ENCODE data around the gene ENG.
A peak's percentile ranks its signal among the peaks of the same experiment; 100 is the strongest.
"Not testable (repeated sequence)": the region's sequence is repeated elsewhere in the genome, so short reads cannot be mapped to it uniquely, and the experiment has no call there.

The ENG gene

DNA sequence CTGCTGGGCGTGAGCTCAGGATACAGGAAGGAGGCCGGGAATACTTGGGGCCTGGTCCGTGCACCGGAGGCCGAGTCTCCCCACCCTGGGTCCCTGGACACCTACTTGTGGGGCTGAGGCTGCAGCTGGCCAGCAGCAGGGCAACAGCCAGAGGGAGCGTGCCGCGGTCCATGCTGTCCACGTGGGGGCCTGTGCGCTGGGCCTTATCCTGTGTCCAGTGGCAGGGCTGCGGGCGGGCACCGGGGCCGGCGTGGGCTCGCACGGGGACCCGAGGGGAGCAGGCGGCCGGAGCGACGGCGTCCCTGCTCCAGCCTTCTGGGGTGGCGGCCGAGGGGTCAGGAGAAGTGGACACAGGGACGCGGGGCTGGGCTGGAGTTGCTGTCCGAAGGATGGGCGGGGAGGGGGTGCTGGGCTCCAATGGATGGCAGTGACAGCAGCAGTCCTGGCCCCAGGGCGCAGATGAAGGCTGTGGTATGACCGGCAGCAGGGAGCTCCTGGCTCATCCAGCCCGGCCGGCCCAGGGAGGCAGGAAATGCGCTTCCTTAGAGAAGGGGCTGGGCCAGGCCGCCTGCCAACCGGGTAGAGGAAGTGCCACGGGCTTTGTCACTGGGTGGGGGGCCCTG lies at the start of gene ENG:
TSS of gene ENG (minus strand) at position 475 of the 623 bp plus-strand sequence. CDS start at position 172, 303 bp downstream.
- FAIRE-seq (no peak), DNase-seq (ENCODE audit: low spot score) (peak; percentile 41)

DNA sequence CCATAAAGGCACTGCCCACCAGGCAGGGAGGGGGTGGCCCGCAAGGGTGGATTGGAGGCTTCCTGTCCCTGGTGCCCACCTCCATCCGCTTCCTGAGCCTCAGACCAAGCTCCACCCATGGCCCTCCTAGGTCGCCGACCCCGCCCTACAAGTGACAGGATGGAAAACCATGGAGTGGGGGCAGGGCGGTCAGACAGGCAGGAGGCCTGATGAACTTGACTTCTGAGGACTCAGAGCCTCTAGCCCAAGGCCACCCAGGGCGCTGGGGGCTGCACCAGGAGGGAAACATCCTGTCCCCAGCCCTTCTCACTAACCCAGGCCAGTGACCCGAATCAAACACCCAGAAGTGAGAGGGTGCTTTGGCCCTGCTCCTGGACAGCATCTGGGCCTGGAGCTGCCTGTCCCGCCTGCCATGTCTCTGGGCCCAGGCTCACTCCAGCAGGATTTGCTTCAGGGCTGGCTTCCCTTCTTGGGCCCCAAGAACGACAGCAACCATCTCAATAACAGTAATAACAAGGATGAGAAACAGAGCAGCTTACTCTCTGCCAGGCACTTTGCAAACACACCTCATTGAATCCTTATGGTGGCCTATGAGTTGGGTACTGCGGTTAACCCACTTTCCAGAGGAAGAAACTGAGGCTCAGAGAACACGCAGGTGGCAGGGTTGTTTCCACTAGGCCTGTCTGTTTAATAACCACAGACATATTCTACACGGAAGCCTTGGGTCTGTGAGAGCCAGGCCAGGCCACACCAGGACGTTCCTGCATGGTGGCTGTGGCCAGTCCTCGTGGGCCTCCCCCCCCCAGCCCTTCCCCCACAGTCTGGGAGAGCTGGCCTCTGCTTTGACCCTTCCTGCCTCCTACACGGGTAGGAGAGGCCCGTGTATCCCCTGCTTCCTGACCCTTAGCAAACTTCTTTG lies 49.4 kb upstream of the ENG start:
- no peak for DNase-seq (ENCODE audit: low spot score)
- no peak for FAIRE-seq

DNA sequence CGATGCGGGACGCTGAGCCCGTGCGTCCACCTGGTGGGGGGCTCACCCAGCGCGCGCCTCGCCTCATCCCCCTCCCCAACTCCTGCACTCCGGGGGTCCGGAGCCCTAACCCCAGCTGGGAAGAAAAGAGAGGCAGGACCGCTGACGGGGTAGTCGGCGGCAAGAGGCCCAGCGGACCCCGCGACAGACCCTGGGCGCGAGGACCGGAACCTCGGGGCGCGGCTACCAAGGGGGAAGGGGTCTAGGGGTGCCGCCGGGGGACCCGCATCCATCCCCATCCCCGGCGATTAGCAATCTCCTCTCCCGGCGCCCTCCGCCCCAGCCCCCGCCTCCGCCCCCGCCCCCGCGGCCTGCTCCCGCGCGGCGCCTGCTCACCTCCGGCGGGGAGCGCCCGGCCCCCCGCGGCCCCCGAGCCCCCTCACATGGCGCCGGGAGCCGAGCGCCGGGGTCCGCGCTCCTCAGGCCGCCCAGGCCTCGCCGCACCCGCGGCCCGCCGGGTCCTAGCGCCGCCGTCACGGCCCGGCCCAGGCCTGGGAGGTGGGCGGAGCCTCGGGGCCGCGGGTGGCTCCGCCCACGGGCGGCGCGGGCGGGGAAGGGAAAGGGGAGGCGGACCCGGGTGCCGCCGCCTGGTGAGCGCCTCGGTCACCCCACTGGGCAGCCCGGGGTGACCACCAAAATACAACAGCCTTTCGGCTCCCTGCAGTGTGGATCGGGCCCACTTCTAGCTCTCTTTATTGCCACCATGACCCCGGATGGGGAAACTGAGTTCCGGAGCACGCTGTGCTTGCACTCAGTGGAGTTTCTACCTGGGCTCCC lies 44.9 kb upstream of the ENG start, which contains the start of gene ST6GALNAC6:
TSS of gene ST6GALNAC6 (minus strand) at position 476 of the 816 bp plus-strand sequence. CDS start 1,622 bp downstream, outside the sequence.
- no peak for FAIRE-seq
- DNase-seq (ENCODE audit: low spot score) = peak; percentile 94

DNA sequence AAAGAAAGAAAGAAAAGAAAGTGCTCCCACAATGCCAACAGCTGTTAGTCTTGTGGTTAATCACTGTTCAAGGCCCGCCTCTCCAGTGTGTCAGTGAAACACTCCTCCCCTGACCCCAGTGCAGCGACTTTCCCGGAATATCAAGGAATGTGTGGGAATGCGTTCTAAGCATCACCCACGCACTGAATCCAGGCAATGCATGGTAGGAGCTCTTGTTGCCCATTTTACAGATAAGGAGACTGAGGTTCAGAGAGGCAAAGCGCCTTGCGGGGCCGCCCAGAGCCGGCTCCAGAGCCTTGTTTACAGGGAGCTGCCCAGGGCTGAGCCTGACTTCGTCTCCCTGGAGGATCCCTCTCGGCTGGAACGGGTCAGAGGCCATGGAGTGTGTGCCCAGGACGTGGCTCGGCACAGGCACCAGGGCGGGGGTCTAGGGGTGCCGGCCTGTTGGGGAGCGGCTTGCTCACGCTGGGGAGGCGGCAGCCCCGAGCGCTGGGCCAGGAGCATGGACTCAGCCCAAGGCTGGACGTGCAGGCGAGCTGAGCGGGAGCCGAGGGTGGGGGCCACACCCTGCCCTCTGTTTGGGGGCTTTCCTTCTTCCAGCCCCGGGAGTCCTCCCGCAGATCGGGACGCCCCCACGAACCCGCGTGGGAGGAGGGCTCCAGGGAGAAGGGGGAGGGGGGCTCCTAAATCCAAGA lies 44.1 kb upstream of the ENG start:
- no peak for FAIRE-seq

DNA sequence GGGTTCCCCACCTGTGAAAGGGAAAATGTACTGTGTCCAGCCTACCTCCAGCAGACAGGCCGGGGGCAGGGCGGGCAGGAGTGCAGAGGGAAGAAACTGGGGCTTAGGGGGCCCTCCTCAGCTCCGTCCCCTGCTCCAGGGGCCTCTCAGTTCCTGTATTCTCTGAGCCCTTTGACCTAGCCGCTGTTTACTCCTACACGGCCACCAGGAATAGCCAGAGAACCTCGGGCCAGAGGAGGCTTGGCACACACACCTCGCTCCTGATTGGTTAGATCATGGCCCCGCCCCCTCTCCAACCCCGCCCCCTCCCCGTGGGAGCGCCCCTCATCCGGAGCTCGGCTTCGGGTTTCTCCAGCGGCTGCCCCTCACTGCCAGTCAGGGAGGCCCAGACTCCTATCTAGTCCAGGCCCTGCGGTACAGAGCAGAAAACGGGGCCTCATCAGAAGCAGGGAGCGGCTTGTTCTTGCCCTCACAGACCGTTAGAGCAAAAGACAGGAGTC lies 42.8 kb upstream of the ENG start:
- DNase-seq (ENCODE audit: low spot score) = peak; percentile 41
- FAIRE-seq = no peak

More for the DNA sequence above, 44.1 kb upstream of the ENG start:
- peak; percentile 46 for DNase-seq (ENCODE audit: low spot score)

DNA sequence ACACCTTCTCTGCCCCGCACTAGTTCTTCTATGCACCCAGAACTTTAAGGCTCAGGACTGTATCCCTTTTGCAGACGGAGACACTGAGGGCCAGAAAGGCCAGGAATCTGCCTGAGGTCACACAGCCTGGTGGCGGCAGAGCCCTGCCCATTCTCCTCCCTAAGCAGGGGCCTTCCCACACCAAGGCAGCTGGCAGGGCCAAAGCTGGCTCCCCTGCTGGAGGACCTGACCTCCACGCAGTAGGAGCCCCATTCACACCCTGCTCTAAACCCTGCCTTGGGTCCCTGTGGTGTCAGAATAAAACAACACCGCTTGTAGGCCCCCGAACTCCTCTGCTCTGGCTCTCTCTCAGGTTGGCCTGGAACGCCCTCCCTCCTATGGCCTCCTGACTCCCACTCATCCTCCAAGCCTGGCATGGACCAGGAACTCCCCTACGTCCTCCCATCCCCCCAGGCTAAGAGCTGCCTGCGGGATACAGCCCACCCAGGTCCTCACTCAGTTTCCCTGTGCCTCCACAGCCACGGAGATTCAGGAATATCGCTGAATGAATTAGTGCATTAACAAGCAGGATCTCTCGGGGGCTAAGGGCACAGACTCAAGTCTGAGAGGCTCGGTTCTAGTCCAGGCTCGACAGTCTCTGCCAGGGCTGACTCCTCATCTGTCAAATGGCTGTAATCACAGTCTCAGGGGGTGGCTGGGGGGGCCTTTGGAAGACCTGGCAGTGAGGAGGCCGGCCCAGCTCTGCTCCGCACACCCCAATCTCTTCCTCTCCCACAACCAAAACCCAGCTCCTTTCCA lies 42.1 kb upstream of the ENG start:
- DNase-seq (ENCODE audit: low spot score) = no peak
- FAIRE-seq = no peak

DNA sequence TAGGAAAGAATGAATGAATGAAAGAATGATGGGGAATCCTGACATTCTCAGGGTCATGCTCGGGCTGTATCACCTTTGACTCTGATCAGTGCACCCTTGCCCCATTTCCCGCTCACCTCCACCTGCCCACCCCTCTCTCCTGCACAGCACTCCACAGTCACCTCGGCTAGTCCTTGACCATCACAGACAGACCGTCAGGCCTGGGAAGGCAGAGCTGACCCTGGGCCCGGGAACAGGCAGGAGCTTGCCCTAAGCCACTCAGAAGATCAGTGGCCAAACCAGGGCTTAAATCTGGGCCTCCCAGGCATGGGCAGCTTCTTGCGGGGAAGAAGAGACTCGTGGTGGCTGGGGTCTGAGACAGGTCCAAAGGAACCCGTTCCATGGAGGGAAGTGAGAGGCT lies 41.4 kb upstream of the ENG start:
- DNase-seq (ENCODE audit: low spot score) (no peak), FAIRE-seq (no peak)

DNA sequence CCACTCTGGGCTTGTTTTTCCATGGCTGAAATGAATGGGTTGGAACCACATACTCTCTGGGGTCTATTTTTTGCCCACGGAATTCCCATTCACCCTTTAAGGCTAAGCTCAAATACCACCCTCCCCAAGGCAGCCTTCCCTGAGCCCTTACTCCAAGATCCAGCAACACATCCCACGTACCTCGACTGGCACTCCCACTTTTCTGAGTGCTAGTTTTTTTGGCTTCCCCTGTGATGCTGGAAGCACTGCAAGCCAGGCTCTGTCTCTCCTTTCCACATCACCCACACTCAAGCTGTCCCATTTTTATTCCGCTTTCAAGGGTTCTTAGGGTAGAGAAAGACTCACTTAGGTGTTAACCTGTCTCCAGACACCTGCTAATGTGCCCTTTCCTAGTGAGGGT lies 38.9 kb upstream of the ENG start:
- no peak for FAIRE-seq

DNA sequence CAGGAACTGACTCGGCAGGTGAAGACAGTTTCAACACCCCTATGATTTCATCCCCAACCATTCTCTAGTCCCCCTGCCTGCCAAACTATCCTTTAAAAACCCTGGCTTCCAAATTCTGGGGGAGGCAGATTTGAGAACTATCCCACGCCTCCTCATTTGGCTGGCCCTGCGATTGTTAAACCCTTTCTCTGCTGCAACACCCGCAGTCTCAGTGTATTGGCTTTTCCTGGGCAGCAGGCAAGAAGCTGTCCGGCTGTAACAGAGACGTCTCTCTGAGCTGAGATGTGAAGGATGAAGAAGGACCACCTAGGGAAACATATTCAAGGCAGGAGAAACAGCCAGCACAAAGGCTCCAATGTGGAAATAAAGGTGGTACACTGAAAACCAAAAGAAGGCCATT lies 38.4 kb upstream of the ENG start:
- no peak for FAIRE-seq
- no peak for DNase-seq (ENCODE audit: low spot score)

More for the DNA sequence above, 38.9 kb upstream of the ENG start:
- no peak for DNase-seq (ENCODE audit: low spot score)

DNA sequence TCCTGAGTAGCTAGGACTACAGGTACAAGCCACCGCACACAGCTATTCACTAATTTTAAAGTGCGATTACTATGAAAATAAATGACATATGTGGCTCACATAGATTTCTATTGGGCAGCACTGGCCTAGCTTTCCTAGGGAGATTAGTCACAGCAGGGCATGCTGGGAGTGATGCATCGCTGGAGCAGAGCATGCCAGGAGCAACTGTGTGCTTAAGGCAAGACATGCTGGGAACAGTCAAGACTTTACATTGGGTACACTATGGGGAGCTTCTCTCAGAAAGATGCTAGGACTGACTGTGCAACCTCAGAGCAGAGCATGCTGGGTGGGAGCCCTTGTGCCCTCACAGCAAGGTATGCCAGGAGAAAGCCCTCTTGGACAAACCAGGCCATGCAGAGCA lies 35.6 kb upstream of the ENG start:
- no peak for FAIRE-seq
- no peak for DNase-seq (ENCODE audit: low spot score)

DNA sequence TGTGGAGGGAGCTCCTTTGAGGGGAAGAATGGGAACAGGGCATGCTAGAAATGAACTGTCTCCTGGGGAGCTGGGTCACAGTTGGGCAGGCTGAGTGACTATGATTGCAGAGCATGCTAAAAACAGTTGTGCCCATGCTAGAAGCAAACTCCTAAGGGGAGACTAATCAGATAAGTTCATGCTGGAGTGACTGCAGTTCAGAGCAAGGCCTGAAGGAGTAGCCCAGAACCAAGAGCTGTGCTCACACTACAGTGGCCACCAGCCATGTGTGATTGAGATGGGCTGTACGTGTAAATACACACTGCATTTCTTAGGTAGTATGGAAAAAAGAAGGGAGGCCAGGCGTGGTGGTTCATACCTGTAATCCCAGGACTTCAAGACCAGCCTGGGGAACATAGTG lies 33.3 kb upstream of the ENG start:
- FAIRE-seq (no peak), DNase-seq (ENCODE audit: low spot score) (no peak)

DNA sequence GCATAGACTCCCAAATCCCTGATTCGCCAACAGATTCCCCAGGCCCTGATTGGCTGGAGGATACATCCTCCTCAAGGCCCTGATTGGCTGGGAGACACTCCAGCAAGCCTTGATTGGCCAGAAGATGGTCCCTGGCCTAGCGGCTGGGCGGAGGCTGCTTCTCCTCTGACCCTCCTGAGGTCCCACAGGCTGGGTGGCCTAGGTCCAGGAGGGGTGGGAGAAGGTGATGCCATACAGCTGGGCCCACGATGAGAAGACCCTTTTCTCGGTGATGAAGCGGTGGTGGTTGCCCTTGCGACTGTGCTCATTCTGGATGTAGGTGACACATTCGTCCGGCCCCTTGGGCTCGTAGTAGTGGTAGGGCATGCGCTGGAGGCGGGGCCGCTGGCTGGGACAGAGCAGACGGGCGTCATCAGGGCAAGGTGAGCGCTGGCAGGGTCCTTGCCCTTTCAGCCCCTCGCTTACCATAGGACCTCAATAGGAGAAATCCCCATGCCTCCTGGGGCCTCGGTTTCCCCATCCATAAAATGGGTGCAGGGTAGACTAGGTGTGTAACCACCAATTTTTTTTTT lies 32.0 kb upstream of the ENG start:
- DNase-seq (ENCODE audit: low spot score) (no peak), FAIRE-seq (no peak)

DNA sequence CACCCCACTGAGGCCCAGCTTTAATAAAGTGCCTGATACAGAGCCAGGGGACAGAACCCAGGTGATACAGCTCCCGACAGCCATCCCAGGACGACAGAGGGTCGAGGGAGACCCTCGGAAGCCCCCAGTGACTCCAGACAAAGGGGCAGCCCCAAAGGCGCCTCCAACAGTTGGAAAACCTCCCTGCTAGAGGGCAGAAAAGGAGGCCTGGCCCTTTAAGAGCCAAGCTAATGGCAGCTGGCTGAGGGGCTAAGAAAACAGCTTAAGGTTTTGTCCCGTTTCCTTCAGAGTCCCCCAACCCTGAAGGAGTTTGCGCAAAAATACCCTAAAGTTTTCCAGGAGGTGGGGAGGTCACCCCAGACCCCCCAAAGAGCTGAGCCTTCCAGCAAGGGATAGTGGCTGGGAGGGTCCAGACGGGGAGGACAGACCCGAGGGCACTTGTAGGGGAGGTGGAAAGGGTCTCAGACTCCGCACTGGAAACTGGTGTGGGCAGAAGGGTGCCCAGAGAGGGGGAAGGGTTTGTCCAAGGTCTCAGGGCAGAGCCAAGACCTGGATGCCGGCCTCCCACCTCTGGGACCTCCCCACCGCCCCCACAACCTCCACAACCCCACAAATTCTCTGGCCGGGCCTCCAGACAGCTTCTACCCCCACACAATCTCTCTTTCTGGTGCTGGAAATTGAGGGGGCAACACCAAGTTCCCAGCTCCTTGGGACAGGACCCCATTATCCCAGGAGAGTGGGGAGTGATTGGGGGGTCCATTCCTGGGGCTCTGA lies 31.2 kb upstream of the ENG start:
- DNase-seq (ENCODE audit: low spot score) = no peak
- no peak for FAIRE-seq

DNA sequence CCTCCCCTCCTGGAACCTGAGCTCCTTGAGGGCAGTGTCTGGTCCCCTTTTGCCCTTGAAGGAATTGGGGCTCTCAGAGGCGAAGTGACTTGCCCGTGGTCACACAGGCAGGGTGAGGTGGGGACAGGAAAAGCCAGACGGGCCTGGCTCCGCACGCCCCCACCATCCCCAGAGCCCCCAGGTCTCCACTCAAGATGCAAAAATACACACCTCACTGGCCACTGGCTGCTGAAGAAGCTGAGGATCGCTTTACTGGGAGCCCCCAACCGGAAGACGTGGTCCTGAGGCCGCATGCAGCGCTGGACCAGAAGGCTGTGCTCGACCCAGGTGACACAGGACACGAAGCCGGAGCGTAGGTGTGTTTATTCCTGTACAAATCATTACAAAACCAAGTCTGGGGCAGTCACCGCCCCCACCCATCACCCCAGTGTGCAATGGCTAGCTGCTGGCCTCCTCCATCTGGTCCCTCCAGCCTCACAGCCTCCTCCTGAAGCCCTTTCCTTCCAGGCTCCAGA lies 30.6 kb upstream of the ENG start:
- FAIRE-seq (no peak), DNase-seq (ENCODE audit: low spot score) (no peak)

DNA sequence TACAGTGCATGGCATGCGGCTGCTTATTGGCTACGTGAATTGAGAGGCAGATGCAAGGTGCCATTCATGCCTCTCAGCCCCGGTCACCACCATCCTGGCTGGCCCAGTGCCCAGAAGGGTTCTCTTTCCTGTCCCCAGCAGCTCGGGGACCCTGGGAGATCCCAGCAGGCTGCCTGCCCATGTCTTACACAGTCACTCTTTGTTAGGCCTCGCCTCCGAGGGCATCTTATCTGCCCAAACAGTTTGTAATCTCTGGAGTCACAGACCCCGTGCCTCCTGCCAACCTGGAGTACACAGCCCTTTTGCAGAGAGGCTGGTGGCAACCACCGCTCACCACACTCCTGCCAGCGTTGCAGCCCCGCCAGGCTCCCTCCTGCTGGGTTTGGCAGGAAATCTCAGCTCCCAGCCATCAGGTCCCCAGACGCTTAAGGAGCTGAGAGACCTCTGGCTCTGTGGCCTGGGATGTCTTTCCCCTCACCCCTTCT lies 30.0 kb upstream of the ENG start:
- DNase-seq (ENCODE audit: low spot score) = no peak
- FAIRE-seq = no peak

DNA sequence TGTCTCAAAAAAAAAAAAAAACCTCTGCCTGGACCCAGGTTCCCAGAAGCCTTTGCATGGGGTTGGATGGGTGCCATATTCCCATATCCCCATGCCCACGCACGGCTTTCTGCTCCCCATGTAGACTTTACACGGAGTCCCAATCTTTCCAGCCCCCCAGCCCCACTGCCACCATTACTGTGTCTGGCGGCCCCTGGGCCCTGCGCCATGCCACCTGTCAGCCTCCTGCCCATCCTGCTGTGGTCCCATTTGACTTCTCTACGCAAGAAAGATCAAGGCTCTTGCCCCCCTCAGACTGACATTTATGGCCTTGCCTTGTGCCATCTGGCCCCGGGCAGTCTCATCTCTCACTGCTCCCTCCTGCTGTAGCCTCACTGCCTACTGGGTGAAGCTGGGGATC lies 29.5 kb upstream of the ENG start:
- FAIRE-seq (no peak), DNase-seq (ENCODE audit: low spot score) (no peak)

DNA sequence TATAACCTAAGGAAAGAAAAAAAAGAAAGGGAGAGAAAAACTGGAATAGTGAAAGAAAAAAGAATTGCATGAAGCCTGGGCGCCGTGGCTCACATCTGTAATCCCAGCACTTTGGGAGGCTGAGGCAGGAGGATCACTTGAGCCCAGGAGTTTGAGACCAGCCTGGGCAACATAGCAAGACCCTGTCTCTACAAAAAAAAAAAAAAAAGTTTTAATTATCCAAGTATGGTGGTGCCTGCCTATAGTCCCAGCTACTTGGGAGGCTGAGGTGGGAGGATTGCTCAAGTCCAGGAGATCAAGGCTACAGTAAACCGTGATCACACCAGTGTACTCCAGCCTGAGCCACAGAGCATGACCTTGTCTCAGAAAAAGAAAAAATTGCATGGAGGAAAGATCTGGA lies 27.3 kb upstream of the ENG start:
- not testable (repeated sequence) for DNase-seq (ENCODE audit: low spot score); FAIRE-seq

DNA sequence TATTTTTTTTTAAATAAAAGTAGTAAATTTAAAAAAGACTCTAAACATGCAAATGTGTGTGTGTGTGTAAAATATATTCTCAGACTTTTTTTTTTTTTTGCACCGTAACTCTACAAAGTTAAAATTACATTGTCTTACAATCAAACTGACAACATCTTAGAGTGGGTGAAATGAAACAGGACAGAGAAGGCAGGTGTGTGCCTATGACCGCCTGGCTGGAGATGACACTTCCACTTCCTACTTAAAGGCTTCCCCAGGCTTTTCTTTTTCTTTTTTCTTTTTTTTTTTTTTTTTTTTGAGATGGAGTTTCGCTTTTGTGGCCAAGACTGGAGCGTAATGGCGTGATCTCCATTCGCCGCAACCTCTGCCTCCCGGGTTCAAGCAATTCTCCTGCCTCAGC lies 25.7 kb upstream of the ENG start:
- FAIRE-seq (no peak), DNase-seq (ENCODE audit: low spot score) (no peak)
